ENCODE measurements around the gene CARD11. TPM values are rescaled to one million over a fixed set of nuclear protein-coding genes. Genes with fewer than 3 reads are reported as not detected.

Gene CARD11
- total RNA-seq, 2 donors from 2014 or later, result 3.7 to 4.4 TPM

GRCh38 chr7:2912684-2913439, 130.8 kb downstream of the CARD11 start:
- H3K4me3 ChIP-seq, result no peak overlapping the region

GRCh38 chr7:2911466-2911865, 132.2 kb downstream of the CARD11 start:
- DNase-seq (ENCODE audit: low spot score), result no peak
- no peak overlapping the region for H3K27ac ChIP-seq
- no peaks in the 10 kb centered on the region for H3K27me3 ChIP-seq (replicated peaks; ENCODE audit: insufficient read depth)
- no peaks in the 10 kb centered on the region for H3K9me3 ChIP-seq
- H3K36me3 ChIP-seq, result no peaks in the 10 kb centered on the region
- no peaks in the 10 kb centered on the region for H3K4me1 ChIP-seq (ENCODE audit: control insufficient read depth in 1 of 2, low read depth in 2 of 2)
- no peak overlapping the region for H3K4me3 ChIP-seq
- no peak for TF ChIP-seq CTCF (IDR thresholded peaks at IDR 0.05)
- ATAC-seq (ENCODE audit: insufficient number of reproducible peaks, low FRiP score, low read depth), result no peak

More at GRCh38 chr7:2912684-2913439, 130.8 kb downstream of the CARD11 start:
- Histone ChIP-seq H3K27me3 (replicated peaks; ENCODE audit: insufficient read depth) (no peaks in the 10 kb centered on the region), H3K36me3 (no peaks in the 10 kb centered on the region), H3K27ac (no peak overlapping the region), H3K9me3 (no peaks in the 10 kb centered on the region), H3K4me1 (ENCODE audit: control insufficient read depth in 1 of 2, low read depth in 2 of 2) (no peaks in the 10 kb centered on the region)
- no peak for TF ChIP-seq CTCF (IDR thresholded peaks at IDR 0.05)
- ATAC-seq (ENCODE audit: insufficient number of reproducible peaks, low FRiP score, low read depth) (no peak), DNase-seq (ENCODE audit: low spot score) (no peak)

- DNase-seq (ENCODE audit: low spot score) (no peak), ATAC-seq (ENCODE audit: insufficient number of reproducible peaks, low FRiP score, low read depth) (no peak)
- Histone ChIP-seq H3K27ac (no peak overlapping the region), H3K27me3 (replicated peaks; ENCODE audit: insufficient read depth) (no peaks in the 10 kb centered on the region), H3K36me3 (no peaks in the 10 kb centered on the region), H3K4me3 (no peak overlapping the region), H3K9me3 (no peaks in the 10 kb centered on the region), H3K4me1 (ENCODE audit: control insufficient read depth in 1 of 2, low read depth in 2 of 2) (no peaks in the 10 kb centered on the region)
- no peak for TF ChIP-seq CTCF (IDR thresholded peaks at IDR 0.05)
Measured at GRCh38 chr7:2909471-2910039, 134.1 kb downstream of the CARD11 start.

- no peak for DNase-seq (ENCODE audit: low spot score)
- no peaks in the 10 kb centered on the region for H3K4me1 ChIP-seq (ENCODE audit: control insufficient read depth in 1 of 2, low read depth in 2 of 2)
- TF ChIP-seq CTCF (IDR thresholded peaks at IDR 0.05), result no peak
- no peak for ATAC-seq (ENCODE audit: insufficient number of reproducible peaks, low FRiP score, low read depth)
- no peak overlapping the region for H3K4me3 ChIP-seq
- H3K9me3 ChIP-seq, result no peaks in the 10 kb centered on the region
- H3K36me3 ChIP-seq, result no peaks in the 10 kb centered on the region
- no peak overlapping the region for H3K27ac ChIP-seq
- H3K27me3 ChIP-seq (replicated peaks; ENCODE audit: insufficient read depth), result no peaks in the 10 kb centered on the region
Measured at GRCh38 chr7:2909043-2909442, 134.6 kb downstream of the CARD11 start.

- Histone ChIP-seq H3K9me3 (no peaks in the 10 kb centered on the region), H3K4me1 (ENCODE audit: control insufficient read depth in 1 of 2, low read depth in 2 of 2) (no peaks in the 10 kb centered on the region), H3K27ac (no peak overlapping the region), H3K4me3 (no peak overlapping the region), H3K27me3 (replicated peaks; ENCODE audit: insufficient read depth) (no peaks in the 10 kb centered on the region), H3K36me3 (no peaks in the 10 kb centered on the region)
- no peak for TF ChIP-seq CTCF (IDR thresholded peaks at IDR 0.05)
- no peak for ATAC-seq (ENCODE audit: insufficient number of reproducible peaks, low FRiP score, low read depth)
- no peak for DNase-seq (ENCODE audit: low spot score)
Measured at GRCh38 chr7:2908103-2908683, 135.5 kb downstream of the CARD11 start.
